ENCODE results near the gene CALCR. TPM values are rescaled to one million over a fixed set of nuclear protein-coding genes. Genes with fewer than 3 reads are reported as not detected.

Gene CALCR
- total and polyA plus RNA-seq, 2 donors (not counting 1 experiment from before 2014, with no cell fraction given): not detected

DNA sequence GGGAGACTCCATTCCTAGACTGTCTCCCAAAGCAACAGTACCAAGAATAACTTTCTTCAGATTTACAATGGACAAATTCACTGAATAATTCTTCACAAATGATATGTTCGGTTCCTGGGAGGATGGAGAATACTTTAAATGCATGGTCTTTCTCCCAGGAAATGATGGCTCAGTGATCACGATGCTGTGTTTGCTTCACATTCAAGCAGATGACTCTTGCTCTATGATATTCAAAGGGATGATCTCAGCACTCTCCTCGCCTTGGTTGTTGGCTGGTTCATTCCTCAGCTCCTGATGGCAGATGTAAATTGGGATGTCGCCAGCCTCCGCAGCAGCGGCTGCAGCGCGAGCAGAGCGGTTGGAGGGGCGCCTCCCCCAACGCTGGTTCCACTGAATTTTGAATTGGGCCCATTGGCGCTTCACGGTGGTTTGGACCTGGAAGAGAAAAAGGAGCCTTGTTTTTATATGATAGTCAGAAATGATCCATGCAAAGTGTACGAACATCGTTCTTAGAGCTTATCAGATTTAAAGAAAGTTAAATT is 148.3 kb downstream of the CALCR start:
- intact Hi-C loops (cut with micrococcal nuclease): no loop called here
- Mint-ChIP-seq H3K27me3 (peaks cover 7% of the 10 kb centered on the region), H3K4me3 (no peak overlapping the region), H3K9me3 (ENCODE audit: insufficient read depth) (no peaks in the 10 kb centered on the region), H3K4me1 (peaks cover 24% of the 10 kb centered on the region), H3K27ac (no peak overlapping the region)
- Histone ChIP-seq H3K79me2 (ENCODE audit: control insufficient read depth, insufficient read depth, low read length) (no peaks in the 10 kb centered on the region), H3K27me3 (replicated peaks in 1 of 4; ENCODE audit: control extremely low read depth in 1 of 4, control insufficient read depth in 3 of 4, insufficient read depth in 4 of 4, low read length in 3 of 4) (no peaks in the 10 kb centered on the region), H4K20me1 (ENCODE audit: control insufficient read depth, insufficient read depth, low read length, poor library complexity, severe bottlenecking) (no peaks in the 10 kb centered on the region), H3K4me1 (ENCODE audit: control insufficient read depth in 2 of 2, insufficient read depth in 2 of 2, low read length in 2 of 2) (peaks cover 13 to 21% of the 10 kb centered on the region in 2 donors), H3K9ac (ENCODE audit: low read length) (no peak overlapping the region), H3K4me2 (replicated peaks; ENCODE audit: low read depth, low read length, poor library complexity, severe bottlenecking) (no peak overlapping the region), H3K36me3 (replicated peaks in 1 of 2; ENCODE audit: control extremely low read depth in 1 of 2, control insufficient read depth in 1 of 2, extremely low read depth in 1 of 2, insufficient read depth in 2 of 2, low read length in 1 of 2) (no peaks in the 10 kb centered on the region), H3K4me3 (ENCODE audit: control extremely low read depth in 1 of 5, extremely low read depth in 1 of 5, insufficient read depth in 1 of 5, low read depth in 2 of 5, low read length in 4 of 5) (no peak overlapping the region), H3K27ac (ENCODE audit: low read length in 2 of 2) (no peak overlapping the region), H2AFZ (ENCODE audit: insufficient read depth, low read depth, low read length, poor library complexity, severe bottlenecking) (no peak overlapping the region), H3K9me3 (ENCODE audit: control extremely low read depth in 1 of 3, control insufficient read depth in 2 of 3, insufficient read depth in 1 of 3, low read length in 2 of 3) (no peaks in the 10 kb centered on the region)
- 98% methylated on average over 14 of the region's 15 CpGs for WGBS (ENCODE audit: insufficient coverage)
- ChIA-PET CTCF (no interaction called here), POLR2A (no interaction called here)
- TF ChIP-seq, protein P1, sequence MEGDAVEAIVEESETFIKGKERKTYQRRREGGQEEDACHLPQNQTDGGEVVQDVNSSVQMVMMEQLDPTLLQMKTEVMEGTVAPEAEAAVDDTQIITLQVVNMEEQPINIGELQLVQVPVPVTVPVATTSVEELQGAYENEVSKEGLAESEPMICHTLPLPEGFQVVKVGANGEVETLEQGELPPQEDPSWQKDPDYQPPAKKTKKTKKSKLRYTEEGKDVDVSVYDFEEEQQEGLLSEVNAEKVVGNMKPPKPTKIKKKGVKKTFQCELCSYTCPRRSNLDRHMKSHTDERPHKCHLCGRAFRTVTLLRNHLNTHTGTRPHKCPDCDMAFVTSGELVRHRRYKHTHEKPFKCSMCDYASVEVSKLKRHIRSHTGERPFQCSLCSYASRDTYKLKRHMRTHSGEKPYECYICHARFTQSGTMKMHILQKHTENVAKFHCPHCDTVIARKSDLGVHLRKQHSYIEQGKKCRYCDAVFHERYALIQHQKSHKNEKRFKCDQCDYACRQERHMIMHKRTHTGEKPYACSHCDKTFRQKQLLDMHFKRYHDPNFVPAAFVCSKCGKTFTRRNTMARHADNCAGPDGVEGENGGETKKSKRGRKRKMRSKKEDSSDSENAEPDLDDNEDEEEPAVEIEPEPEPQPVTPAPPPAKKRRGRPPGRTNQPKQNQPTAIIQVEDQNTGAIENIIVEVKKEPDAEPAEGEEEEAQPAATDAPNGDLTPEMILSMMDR (IDR thresholded peaks at IDR 0.05): no peak
- TF ChIP-seq EZH2 (IDR thresholded peaks at IDR 0.05; ENCODE audit: borderline replicate concordance, insufficient read depth, low read depth, low read length, poor library complexity, severe bottlenecking): no peak
- ATAC-seq (ENCODE audit: low read depth) (no peak), DNase-seq (no peak)

DNA sequence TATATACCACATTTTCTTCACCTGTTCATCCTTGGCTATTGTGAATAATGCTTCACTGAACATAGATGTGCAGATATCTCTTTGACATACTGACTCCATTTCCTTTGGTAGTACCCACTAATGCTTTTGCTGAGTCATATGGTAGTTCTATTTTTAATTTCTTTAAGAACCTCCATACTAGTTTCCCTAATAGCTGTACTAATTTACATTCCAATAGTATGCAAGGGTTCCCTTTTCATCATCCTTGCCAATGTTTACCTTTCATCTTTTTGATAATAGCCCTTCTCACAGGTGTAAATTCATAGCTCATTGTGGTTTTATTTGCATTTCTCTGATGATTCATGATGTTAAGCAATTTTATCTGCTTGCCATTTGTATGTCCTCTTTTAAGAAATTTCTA is 159.9 kb downstream of the CALCR start:
- ATAC-seq (ENCODE audit: low read depth) (no peak), DNase-seq (no peak)
- Histone ChIP-seq H3K4me1 (ENCODE audit: control insufficient read depth in 2 of 2, insufficient read depth in 2 of 2, low read length in 2 of 2) (no peaks in the 10 kb centered on the region), H3K36me3 (replicated peaks in 1 of 2; ENCODE audit: control extremely low read depth in 1 of 2, control insufficient read depth in 1 of 2, extremely low read depth in 1 of 2, insufficient read depth in 2 of 2, low read length in 1 of 2) (no peaks in the 10 kb centered on the region), H3K4me2 (replicated peaks; ENCODE audit: low read depth, low read length, poor library complexity, severe bottlenecking) (no peak overlapping the region), H3K27ac (ENCODE audit: low read length in 2 of 2) (no peak overlapping the region), H3K4me3 (ENCODE audit: control extremely low read depth in 1 of 5, extremely low read depth in 1 of 5, insufficient read depth in 1 of 5, low read depth in 2 of 5, low read length in 4 of 5) (no peak overlapping the region), H3K9ac (ENCODE audit: low read length) (no peak overlapping the region), H3K79me2 (ENCODE audit: control insufficient read depth, insufficient read depth, low read length) (no peaks in the 10 kb centered on the region), H3K9me3 (ENCODE audit: control extremely low read depth in 1 of 3, control insufficient read depth in 2 of 3, insufficient read depth in 1 of 3, low read length in 2 of 3) (no peaks in the 10 kb centered on the region), H4K20me1 (ENCODE audit: control insufficient read depth, insufficient read depth, low read length, poor library complexity, severe bottlenecking) (no peaks in the 10 kb centered on the region), H3K27me3 (replicated peaks in 1 of 4; ENCODE audit: control extremely low read depth in 1 of 4, control insufficient read depth in 3 of 4, insufficient read depth in 4 of 4, low read length in 3 of 4) (no peaks in the 10 kb centered on the region), H2AFZ (ENCODE audit: insufficient read depth, low read depth, low read length, poor library complexity, severe bottlenecking) (no peak overlapping the region)
- no peaks in the 10 kb centered on the region for H3K9me3 Mint-ChIP-seq (ENCODE audit: insufficient read depth)
- CTCF ChIA-PET: no interaction called here
- POLR2A ChIA-PET: no interaction called here
- H3K27me3 Mint-ChIP-seq: peaks cover 3% of the 10 kb centered on the region
- H3K4me3 Mint-ChIP-seq: no peak overlapping the region
- H3K4me1 Mint-ChIP-seq: no peaks in the 10 kb centered on the region
- intact Hi-C loops (cut with micrococcal nuclease): no loop called here
- TF ChIP-seq, protein P1 (IDR thresholded peaks at IDR 0.05): no peak
- no peak for TF ChIP-seq EZH2 (IDR thresholded peaks at IDR 0.05; ENCODE audit: borderline replicate concordance, insufficient read depth, low read depth, low read length, poor library complexity, severe bottlenecking)
- no peak overlapping the region for H3K27ac Mint-ChIP-seq
